Dendritic cell treated with granulocyte-macrophage colony-stimulating factor and Interleukin-4, amounts not matched to agents 40 ng/mL and 50 ng/mL, for 4 days (primary cell): ENCODE results near the gene MACROD2.

Experiments
- H3K27ac Mint-ChIP-seq: one replicate; pipeline ENCODE4 v1.8.0; 2022; ENCODE audit warnings: mild to moderate bottlenecking, mixed read lengths
- H3K27me3 Mint-ChIP-seq: one replicate; pipeline ENCODE4 v1.8.0; 2022; ENCODE audit warnings: mild to moderate bottlenecking, mixed read lengths
- H3K36me3 Mint-ChIP-seq: one replicate; pipeline ENCODE4 v1.8.0; 2022; ENCODE audit warnings: low read depth, mixed read lengths
- H3K4me1 Mint-ChIP-seq: one replicate; pipeline ENCODE4 v1.8.0; 2022; ENCODE audit warnings: low read depth, mixed read lengths
- H3K4me3 Mint-ChIP-seq: one replicate; pipeline ENCODE4 v1.8.0; 2022; ENCODE audit warnings: mild to moderate bottlenecking, moderate library complexity, mixed read lengths
- H3K9me3 Mint-ChIP-seq: one replicate; pipeline ENCODE4 v1.8.0; 2022; ENCODE audit warnings: mixed read lengths
- intact Hi-C: fragments of 100-400 bp; cut with micrococcal nuclease; formaldehyde crosslinking; loops from one replicate; pipeline ENCODE4 v1.15.0; 2022

MACROD2 gene

DNA sequence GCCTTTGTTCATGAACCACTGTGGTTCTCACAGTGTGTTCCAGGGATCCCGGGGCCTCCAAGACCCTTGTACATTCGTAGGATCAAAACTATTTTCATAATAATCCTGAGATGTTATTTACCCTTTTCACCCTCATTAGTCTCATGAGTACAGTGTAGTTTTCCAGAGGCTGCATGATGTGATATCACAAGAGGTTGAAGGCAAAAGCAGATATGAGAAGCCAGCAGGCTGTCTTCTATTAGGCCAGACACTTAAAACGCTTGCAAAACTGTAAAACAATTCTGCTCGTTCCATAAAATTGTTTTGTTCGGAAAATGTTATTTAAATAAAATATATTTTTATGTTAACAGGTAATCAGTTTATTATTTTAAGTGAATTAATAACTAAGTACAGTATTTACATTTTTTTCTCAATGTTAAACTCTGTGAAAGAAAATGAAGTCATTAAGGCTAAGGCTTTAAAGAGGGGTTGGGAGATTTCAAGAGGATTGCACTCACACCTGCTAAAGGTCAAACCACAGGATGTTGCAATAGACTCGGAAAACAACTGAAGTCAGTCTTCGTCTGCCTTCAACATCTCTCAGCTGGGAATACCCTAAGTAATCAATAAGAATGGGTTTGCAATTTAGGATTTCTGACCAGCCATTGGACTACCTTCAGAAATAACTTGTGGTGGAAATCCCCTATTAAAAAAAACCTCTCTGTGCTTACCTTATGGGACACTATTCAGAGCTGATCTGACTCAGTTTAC is 2103.7 kb downstream of the MACROD2 start:
- Mint-ChIP-seq H3K36me3 (no peaks in the 10 kb centered on the region), H3K9me3 (peaks cover 6% of the 10 kb centered on the region), H3K4me3 (no peak overlapping the region), H3K27ac (no peak overlapping the region), H3K27me3 (no peaks in the 10 kb centered on the region), H3K4me1 (no peaks in the 10 kb centered on the region)
- intact Hi-C loops = no loop called here

DNA sequence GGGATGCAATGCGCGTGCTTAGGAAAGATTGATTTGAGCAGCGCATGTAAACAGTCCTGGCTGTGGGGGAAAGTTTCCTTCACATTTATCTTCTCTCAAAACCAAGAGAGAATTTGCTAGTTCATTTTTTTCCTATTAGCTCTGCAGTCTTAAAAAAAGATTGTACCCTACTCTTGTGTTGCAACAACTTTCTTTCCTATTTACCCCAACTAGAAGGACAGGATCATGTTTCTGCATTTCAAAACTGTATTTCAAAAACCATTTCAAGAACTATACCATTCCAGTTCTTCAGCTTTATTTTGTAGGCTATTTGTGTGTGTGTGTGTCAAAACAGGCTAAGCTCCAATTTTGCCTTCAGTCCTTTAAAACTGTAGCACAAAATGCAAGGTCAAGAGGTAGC is 2104.8 kb downstream of the MACROD2 start:
- intact Hi-C loops = no loop called here
- no peaks in the 10 kb centered on the region for H3K36me3 Mint-ChIP-seq
- no peak overlapping the region for H3K27ac Mint-ChIP-seq
- H3K4me3 Mint-ChIP-seq = no peak overlapping the region
- peaks cover 6% of the 10 kb centered on the region for H3K9me3 Mint-ChIP-seq
- no peaks in the 10 kb centered on the region for H3K27me3 Mint-ChIP-seq
- no peaks in the 10 kb centered on the region for H3K4me1 Mint-ChIP-seq

- Mint-ChIP-seq H3K36me3 (no peaks in the 10 kb centered on the region), H3K27ac (no peak overlapping the region), H3K4me1 (no peaks in the 10 kb centered on the region), H3K9me3 (peaks cover 6% of the 10 kb centered on the region), H3K4me3 (no peak overlapping the region), H3K27me3 (no peaks in the 10 kb centered on the region)
- intact Hi-C loops = no loop called here
These were observed 2105.5 kb downstream of the MACROD2 start for GRCh38 chr20:16100767-16101166.
